NB4 (cell line): ENCODE data around the gene DPP7.

Experiments
- CTCF ChIP-seq: IDR thresholded peaks from one replicate; pipeline ENCODE4 v1.5.1; 2012; ENCODE audit warnings: low read depth, low read length
- POLR2A ChIP-seq: IDR thresholded peaks from 2 replicates; pipeline ENCODE4 v1.6.1; 2011; ENCODE audit warnings: mild to moderate bottlenecking; ENCODE audit not compliant: insufficient read length; ENCODE audit errors: extremely low read depth

- TF ChIP-seq CTCF (no peak), POLR2A (no peak)
These were observed 49.7 kb downstream of the DPP7 start for GRCh38 chr9:137064880-137065164.
